Stimulated activated naive CD8-positive, alpha-beta T cell treated with anti-CD3 and anti-CD28 coated beads, Interleukin-15, Interleukin-2, amounts not matched to agents 100 U/mL and 50 U/mL, for 24 hours (primary cell): ENCODE data around the gene FBXO9.
"Not testable (repeated sequence)": the region's sequence is repeated elsewhere in the genome, so short reads cannot be mapped to it uniquely, and the experiment has no call there.

Experiments
- ATAC-seq: fragments of 150-1000 bp; cut with Tn5 transposase; one replicate; pipeline ENCODE4 v1.10.0; 2021
- DNase-seq: peaks from one replicate; pipeline ENCODE4 v3.0.0; 2021

Gene FBXO9

DNA sequence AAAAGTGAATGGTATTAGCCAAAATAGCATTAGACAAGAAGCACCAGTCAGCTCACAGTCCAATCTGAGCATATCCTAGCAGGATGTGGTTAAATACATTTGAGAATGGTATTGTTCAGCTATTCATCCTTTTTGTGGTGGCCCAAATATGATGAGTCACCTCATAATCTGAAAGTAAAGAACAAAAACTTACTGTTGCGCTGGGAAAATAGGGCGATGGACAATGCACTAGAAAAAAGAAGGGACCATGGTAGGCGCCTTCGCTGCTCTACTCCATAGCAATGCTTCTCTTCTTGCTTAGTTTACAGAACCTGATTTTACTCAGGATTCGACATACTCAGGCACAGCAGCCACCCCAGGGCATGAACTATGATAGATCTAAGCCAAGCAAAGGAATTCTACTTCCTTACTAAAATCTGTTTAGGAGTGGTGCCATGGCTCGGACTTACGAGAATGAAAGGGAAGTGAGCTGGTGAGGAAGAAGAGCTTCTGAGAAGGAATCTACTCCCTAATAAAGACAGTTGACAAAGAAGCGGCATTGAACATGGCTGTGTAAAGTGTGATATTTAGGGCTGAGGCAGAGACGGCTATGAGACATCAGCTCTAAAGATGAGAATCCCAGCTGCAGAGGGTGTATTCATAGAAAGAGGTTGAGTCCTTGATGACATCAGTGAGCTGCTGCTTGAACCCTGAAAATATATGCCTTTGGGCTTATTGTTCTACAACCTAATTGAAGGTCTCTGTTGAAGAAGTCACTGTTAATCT lies 16.6 kb upstream of the FBXO9 start:
- ATAC-seq (peak; percentile 67), DNase-seq (no peak)

- DNase-seq (no peak), ATAC-seq (peak; percentile 44)
Measured at GRCh38 chr6:53049415-53049814, 15.8 kb upstream of the FBXO9 start.

DNA sequence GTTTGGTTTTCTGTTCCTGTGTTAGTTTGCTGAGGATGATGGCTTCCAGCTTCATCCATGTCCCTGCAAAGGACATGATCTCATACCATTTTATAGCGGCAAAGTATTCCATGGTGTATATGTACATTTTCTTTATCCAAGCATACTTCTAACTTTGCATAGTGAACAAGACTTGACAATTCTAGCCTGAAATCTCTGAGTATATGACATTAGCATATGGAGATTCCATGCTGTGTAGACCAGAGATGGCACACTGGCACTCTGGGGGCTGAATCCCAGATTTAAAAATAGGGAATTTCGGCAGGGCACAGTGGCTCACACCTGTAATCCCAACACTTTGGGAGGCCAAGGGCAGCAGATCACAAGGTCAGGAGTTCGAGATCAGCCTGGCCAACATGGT lies 13.1 kb upstream of the FBXO9 start:
- ATAC-seq, result not testable (repeated sequence)

DNA sequence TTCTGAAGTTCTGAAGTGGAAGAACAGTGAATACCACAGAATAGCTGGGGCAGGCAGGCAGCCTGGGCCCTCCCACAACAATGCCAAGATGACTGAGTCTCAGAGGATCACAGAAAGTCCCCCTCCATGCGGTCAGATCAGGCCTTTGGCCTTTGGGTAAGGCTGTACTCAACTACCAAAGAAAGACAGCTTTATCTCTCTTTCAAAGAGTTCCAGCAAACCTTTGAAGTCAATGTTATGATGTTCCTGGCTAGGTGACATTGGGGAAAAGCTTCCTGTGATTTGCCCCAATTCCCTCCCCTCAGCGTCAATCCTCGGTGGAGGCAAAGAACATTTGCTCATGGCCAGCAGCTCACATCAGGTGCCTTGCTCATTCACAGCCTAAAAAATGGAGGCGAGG lies 10.7 kb upstream of the FBXO9 start:
- DNase-seq (no peak), ATAC-seq (no peak)

More for the DNA sequence above, 13.1 kb upstream of the FBXO9 start:
- not testable (repeated sequence) for DNase-seq

- ATAC-seq (no peak), DNase-seq (no peak)
Measured at GRCh38 chr6:53055873-53056272, 9.3 kb upstream of the FBXO9 start.

DNA sequence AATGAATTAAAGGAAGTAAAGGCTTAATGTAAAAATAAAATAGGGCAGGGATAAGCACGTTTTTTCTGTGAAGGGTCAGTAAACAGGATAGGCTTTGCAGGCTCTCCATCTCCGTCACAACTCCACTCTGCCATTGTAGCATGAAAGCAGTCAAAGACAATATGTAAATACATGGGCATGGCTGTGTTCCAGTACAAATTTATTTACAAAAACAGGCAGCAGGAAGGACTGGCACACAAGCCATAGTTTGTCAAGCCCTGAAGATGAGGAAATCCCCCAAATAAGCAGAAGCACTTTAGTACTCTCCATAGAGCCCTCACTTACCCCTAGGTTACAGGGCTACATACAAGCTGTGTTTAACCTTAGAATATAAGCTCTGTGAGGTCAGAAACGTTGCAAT lies 8.9 kb upstream of the FBXO9 start:
- DNase-seq (no peak), ATAC-seq (no peak)

DNA sequence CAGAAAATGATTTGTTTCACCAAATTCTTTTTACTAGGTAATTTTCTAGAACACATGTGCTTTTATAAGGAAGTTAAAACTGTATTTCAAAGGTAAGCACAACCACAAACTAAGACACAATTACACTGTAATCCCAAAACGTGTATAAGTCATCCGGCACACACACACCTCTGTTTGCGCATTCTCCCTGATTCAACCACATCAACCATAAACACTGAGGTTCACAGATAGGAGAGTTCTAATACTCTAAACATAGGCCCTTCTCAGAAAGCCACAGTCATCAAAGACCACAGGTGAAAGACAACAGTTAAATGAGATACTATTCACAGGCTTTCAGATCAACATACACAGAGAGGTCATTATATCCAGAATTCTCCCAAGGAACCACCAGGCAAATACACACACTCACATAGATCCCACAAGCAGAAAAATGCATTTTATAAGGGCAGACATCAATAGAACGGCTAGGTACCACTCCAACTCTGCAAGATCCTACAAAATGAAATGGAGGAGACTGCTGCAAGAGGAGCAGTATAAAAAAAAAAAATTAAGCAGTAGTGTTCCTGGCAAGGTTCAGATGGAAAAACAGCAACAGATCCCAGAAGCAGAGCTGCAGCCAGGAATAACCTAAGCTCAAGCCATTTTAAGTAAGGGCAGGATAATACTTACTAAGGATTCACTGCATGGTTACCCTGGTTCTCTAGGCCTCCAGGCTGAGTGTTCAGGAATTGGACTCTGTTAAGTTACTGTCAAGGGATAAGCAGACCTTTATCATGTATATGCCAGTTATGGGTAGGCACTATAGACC lies 6.6 kb upstream of the FBXO9 start:
- DNase-seq (no peak), ATAC-seq (no peak)

DNA sequence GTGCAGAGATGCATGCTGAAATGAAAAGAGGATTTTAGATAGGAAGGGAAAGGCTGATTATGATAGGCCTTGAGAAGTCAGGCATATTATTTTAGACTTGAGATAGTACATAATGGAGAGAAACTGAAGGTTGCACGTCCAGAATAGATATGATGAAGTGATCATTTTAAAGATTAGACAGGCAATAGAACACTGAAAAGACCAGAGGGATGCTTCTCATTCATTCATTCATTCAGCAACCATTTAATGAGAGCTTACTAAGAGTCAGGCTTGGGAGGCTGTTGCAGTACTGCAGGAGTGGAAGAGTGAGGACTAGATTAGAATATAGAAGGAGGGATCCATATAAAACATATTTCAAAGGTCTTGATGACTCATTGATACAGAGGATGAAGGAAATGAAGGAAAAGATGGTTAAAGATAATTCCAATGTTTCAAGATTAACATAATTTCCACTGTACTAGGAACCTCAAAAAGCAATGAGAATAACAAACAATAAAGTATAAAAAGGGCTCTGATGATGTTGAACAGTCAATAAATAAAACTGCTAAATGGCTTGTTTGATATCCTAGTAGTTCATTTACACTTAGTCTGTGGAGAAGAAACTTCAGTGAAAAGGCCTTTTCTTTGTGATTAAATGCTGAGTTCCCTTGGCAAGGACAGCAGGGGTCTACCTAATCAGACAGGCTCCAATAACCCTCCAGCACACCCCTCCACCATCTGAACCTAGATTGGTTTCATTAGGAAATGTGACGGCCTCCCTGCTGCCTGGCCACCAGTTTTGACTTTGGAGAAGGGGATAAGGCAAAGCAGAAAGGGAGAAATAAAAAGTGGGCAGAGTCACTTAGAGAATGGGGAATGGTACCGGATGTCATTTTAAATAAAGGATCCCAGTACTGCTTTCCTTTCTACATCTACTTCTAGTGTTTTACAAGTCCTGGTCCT lies 5.3 kb upstream of the FBXO9 start:
- no peak for DNase-seq

DNA sequence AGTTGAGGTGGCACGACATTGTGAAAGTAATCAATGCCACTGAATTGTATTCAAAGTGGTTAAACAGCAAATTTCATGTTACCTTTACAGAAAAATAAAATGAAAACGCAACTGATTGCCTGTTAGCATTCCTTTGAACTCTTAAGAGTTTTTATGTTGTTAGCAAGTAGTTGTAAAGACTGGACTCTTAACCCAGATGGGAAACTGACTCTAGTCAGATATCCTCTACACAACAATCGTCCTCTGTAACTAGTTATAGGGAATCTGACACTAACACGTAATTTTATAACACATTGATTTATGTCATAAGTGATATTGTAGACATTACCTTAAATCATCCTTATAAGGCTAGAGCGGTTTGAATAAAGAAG lies 3.0 kb upstream of the FBXO9 start:
- DNase-seq (no peak), ATAC-seq (no peak)

More for the DNA sequence above, 5.3 kb upstream of the FBXO9 start:
- ATAC-seq, result no peak

DNA sequence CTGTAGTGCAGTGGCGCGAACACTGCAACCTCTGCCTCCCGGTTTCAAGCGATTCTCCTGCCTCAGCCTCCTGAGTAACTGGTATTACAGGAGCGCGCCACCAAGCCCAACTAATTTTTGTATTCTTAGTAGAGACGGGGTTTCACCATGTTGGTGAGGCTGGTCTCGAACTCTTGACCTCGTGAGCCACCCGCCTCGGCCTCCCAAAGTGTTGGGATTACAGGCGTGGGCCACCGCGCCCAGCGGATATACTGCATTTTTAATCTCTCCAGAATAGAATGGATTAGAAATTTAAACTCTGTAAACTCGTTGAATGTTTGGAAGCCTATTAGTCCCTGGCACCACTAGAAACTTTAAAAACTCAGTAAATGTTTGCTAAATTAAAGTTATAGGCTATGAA lies 949 bp upstream of the FBXO9 start:
- DNase-seq, ATAC-seq: not testable (repeated sequence)

DNA sequence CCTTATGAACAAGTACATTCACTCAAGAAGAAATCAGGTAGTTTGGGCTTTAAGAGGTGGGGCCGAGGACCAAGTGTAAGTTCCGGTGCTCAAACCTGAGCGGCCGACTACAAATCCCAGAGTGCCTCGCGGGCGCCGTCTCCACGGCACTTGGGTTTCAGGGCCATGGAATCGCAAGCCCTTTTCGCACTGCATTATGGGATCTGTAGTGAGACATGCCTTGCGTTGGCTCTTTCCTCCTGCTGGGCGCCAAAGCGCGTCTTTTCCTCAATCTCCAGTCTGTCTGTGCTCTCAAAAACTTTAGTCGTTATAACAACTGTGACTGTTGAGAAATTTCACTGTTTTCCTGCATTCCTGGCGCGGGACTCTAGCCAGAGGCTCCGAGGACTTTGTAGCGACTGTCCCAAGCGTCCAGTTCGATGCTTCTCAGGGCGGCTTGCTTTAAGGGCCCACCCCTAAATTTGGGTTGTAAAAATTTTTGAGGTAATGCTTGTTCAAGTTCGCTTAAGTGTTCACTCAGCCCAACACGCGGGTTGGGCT lies 408 bp upstream of the FBXO9 start:
- DNase-seq, result peak; percentile 91

DNA sequence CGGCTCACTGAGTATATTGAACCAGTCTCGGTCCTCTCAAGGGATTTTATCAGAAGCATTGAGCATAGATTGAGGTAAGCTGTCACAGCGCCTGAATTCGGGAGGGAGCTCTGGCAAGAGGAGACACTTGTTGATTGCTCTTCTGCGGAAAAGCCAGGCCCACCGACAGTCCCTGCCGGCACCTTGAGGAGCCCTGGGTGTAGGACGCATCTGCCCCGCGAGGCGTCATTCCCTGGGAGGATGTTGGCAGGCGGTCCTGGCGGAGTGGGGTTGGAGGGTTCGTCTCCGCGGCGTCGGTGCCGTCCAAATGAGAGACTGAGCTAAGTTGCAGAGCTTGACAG lies 843 bp downstream of the FBXO9 start:
- ATAC-seq, result no peak
- DNase-seq, result peak; percentile 58

More for the DNA sequence above, 408 bp upstream of the FBXO9 start:
- ATAC-seq, result peak; percentile 86

DNA sequence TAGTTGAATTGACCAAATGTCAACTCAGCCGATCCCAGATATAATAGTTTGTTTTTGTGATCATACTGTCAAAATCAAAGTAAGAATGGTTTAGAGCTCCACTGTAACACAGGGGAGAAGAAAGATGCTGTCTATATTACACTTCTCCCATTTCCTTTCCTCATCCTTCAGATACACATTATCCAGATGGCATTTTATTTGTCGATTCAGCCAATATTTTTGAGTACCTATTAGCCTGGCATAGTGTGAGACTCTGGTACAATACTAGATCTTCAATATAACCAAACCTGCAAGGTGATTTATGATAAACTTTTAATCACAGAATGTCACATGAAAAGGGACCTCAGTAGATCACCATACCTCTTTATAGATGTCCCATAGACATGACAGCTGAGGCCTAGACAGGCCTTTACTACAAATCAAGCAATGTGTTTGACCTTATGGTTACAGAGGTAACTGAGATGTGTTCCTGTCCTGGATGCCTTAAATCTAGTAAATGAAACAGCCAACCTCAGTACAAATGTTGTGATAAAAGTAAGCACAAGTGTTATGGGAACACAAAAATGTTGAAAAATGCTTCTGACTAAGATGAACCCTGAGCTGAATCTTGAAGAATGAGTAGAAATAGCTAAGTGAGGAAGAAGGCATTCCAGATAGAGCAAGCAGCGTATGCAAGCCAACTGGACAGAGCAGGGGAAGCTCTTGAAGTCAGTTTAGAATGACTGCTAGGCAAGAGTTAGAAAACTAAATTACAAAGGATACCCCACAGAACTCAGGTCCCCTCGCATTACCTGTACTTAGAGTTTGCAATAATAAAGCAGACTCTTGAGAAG lies 1.9 kb downstream of the FBXO9 start:
- DNase-seq (no peak), ATAC-seq (no peak)

DNA sequence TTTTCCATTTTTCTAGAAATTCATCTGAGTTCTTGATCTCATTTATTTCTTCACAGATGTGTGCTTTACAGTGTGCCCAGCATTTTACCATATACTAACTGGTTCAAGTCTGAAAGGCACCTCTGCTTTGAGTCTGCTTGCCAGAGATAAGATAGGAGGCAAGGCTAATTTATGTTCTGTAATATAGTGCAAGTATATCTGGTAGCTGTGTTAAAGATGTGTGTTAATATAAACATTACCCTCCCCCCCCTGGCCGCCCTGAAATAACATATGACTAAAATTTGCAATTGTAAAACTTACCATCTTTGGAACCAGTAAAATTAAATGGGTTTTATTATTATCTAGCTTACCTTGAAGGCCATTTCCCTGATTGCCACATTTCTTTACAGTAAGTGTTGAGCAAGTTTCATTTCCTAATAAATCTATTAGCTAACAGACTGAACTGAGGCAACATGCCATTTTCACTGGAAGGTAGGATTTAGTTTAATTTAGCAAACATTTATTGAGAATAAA lies 2.7 kb downstream of the FBXO9 start:
- DNase-seq (no peak), ATAC-seq (no peak)

- no peak for DNase-seq
Measured at GRCh38 chr6:53069427-53069826, 4.2 kb downstream of the FBXO9 start.

GRCh38 chr6:53070806-53071205 lies 5.6 kb downstream of the FBXO9 start:
- ATAC-seq (peak; percentile 96), DNase-seq (no peak)

More at GRCh38 chr6:53069427-53069826, 4.2 kb downstream of the FBXO9 start:
- ATAC-seq, result no peak

DNA sequence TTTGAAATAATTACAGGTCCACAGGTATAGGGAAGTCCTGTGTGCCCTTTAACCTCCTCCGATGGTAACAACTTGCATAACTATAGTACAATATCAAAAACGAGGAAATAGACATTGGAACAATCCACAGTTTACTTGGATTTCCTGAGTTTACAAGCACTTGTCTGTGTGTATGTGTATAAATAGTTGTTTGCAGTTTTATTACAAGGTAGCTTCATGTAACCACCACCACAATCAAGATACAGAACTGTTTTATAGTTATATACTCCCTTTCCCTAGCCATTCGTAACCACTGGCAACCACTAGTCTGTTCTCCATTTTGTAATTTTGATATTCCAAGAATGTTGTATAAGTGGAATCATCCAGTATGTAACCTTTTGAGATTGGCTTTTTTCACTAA lies 9.1 kb downstream of the FBXO9 start:
- no peak for DNase-seq
- no peak for ATAC-seq

DNA sequence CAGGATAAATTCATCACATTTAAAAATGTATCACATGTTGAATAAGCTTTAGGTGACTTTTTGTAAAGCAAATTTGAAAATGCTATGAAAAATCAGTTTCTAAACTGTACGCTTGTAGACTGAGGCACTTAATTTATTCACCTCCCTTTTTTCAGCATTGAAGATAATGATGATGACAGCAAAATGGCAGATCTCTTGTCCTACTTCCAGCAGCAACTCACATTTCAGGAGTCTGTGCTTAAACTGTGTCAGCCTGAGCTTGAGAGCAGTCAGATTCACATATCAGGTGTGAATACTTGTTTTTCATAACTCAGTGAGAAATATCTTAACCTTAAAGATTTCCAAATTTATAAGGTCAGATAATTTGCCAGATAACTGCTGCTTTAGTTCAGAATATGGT lies 15.6 kb downstream of the FBXO9 start:
- no peak for ATAC-seq
- DNase-seq, result no peak

GRCh38 chr6:53086302-53086701 lies 21.1 kb downstream of the FBXO9 start:
- ATAC-seq (no peak), DNase-seq (no peak)

DNA sequence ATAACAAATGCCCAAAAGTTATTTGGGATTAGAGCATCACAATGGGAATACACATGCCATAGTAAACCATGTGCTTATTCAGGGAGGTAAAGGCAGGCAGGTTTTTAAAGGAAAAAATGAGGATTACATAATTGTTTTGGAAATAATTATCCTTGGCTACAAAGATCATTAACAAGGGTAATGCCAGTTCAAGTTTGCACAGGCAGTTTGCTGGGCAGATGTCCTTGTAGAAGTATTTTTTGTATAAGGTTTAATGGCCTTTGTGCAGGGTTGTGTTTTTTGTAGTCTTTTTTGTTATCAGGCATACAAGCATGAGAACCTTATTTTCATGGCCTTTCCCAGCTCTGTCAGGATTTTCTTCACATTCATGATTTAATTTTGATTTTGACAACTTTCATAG lies 24.7 kb downstream of the FBXO9 start:
- DNase-seq (no peak), ATAC-seq (no peak)

- ATAC-seq, result no peak
- no peak for DNase-seq
Measured at GRCh38 chr6:53090576-53090975, 25.4 kb downstream of the FBXO9 start.
